GM18519 (cell line): ENCODE results near the gene RNF123.

Source experiments
- ATAC-seq: cut with Tn5 transposase; IDR thresholded peaks from one replicate; pipeline ENCODE4 v1.9.1; 2021; ENCODE audit warnings: mild to moderate bottlenecking, moderate library complexity; ENCODE audit not compliant: unreplicated experiment, low FRiP score

Gene RNF123

DNA sequence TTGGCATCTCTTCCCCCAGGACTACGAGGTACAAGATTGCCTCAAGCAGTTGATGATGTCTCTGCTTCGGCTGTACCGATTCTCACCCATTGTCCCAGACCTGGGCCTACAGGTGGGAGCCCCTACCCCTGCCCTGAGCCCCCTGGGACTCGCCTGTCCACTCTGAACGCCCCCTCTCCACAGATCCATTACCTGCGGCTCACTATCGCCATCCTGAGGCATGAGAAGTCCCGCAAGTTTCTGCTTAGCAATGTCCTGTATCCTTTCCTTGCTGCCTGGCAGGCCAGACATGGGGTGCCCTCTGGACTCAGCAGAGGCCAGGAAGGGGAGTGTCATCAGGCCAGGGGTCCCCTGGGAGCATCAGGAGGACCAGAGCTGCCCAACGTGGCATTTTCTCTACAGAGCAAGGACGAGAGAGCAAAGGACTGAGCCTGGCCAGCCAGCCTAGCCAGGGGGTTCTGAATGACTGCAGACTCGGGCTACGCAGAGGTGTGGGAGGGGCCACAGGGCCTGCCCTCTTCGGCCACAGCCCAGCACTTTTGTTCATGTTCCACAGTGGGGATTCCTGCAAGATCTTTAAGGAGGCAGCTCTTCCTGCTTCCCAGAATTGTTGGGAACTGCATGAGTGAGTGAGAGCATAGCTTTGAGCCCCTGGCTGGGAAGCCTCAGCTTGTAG is 11.2 kb downstream of the RNF123 start:
- no peak for ATAC-seq

GRCh38 chr3:49701388-49702077 is 12.2 kb downstream of the RNF123 start:
- no peak for ATAC-seq

- ATAC-seq: no peak
These were observed 13.3 kb downstream of the RNF123 start for GRCh38 chr3:49702672-49703071.

- ATAC-seq: no peak
These were observed 14.1 kb downstream of the RNF123 start for GRCh38 chr3:49703443-49703927.

DNA sequence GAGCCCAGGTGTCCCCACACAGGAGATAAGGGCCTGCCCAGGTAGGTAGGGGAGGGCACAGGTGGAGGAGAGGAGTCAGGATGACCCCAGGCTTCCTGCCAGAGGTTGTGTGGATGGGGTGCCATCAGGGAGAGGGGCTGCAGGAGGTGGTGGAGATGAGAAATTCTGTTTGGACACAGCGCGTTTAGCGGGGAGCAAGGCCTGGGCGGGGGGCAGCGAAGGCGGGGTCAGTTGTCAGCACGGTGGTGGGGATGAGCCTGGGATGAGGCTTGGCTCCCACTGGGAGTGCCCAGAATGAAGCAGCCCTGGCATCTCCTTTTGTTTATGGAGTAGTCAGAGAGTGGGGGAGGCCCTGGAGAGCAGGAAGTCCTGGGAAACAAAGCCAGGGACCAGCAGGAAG is 14.6 kb downstream of the RNF123 start:
- no peak for ATAC-seq

DNA sequence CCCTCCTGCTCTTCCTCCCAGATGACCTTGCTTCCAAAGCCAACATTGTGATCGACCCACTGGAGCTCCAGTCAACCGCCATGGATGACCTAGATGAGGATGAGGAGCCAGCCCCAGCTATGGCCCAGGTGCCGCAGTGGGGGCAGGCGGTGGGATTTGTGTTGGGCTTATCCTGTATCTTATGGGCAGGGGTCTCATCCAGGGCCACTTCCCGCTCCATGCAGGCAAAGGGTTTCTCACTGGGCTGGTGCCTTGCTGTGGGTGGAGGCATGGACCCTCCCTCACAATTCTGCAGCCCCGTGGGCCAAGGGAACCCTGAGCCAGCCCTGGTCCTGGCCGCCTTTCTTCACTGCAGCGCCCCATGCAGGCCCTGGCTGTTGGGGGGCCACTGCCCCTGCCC is 15.3 kb downstream of the RNF123 start:
- no peak for ATAC-seq

- no peak for ATAC-seq
These were observed 16.1 kb downstream of the RNF123 start for GRCh38 chr3:49705390-49705960.

GRCh38 chr3:49706456-49707112 is 17.2 kb downstream of the RNF123 start:
- ATAC-seq: no peak

GRCh38 chr3:49707113-49707480 is 17.7 kb downstream of the RNF123 start:
- ATAC-seq: no peak

GRCh38 chr3:49709852-49710251 is 20.5 kb downstream of the RNF123 start:
- no peak for ATAC-seq

- no peak for ATAC-seq
These were observed 22.1 kb downstream of the RNF123 start for GRCh38 chr3:49711489-49711888.

GRCh38 chr3:49712166-49712565 is 22.8 kb downstream of the RNF123 start:
- ATAC-seq: no peak

GRCh38 chr3:49712631-49713317 is 23.4 kb downstream of the RNF123 start:
- ATAC-seq: no peak

- ATAC-seq: no peak
These were observed 24.2 kb downstream of the RNF123 start for GRCh38 chr3:49713336-49714105.

DNA sequence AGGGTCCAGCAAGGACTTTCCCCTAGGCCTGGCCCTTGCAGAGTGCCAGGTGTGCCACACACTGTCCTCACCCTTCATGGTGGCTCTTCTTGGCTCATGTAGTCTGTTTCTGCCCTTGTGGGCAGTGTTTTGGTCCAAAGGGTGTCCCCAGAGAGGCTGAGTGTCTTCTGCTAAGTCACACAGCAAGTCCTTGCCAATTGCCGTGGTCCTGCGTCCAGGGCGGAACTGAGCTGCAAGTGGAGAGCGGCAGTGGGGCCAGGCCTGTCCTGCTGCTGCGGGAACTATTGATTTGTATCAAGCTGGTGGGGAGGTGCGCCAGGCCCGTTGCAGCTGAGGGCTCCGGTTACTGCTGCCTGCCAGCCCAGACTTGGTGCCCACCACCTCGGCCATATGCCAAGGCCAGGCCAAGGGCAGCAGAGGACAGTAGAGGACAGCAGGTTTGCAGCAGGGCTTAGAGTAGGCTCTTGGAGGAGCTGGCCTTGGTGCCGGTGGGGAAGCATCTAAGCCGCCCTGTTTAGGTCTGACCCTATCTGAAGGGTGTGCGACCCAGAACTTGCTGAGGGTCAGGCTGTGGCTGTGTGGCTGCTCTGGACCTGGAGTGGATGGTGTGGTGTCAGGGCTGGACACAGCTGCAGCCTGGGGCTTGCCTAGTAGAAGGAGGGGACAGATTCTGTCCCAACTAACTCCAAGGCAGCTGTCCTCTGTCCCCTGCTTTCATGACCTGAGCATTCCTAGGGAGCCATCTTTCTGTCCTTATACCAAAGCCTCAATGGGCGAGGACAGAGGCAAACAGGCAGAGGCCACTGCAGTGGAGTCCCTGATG is 25.6 kb downstream of the RNF123 start:
- no peak for ATAC-seq

DNA sequence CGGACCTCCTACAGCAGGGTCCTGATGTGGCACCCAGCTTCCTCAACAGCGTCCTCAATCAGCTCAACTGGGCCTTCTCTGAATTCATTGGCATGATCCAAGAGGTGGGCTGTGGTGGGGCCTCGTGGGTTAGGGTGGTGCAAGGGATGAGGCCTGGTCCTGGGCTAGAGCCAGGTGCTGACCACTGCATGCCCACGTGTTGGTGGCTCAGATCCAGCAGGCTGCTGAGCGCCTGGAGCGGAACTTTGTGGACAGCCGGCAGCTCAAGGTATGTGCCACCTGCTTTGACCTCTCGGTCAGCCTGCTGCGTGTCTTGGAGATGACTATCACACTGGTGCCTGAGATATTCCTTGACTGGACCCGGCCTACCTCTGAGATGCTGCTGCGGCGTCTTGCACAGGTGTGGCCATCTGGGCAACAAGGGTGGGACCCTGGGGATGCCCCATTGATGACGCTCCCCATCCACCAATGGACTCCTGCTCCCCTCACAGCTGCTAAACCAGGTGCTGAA is 26.3 kb downstream of the RNF123 start:
- no peak for ATAC-seq

DNA sequence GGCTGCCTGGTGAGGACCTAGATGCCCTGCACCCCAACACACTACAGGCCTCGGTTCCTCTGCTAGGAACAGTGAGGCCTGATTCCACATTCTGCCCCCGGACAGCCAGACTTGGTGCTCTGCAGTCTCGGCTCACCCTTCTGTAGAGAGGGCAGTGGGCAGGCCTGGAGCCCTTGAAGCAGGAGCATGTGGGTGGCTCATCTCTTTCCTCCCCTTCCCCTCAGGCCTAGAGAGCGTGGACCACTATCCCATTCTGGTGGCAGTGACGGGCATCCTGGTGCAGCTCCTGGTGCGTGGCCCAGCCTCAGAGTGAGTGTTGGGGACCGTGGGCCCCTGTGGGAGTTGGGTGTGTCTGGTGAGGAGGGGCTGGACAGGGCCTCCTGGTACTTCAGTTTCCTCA is 26.8 kb downstream of the RNF123 start:
- ATAC-seq: no peak

DNA sequence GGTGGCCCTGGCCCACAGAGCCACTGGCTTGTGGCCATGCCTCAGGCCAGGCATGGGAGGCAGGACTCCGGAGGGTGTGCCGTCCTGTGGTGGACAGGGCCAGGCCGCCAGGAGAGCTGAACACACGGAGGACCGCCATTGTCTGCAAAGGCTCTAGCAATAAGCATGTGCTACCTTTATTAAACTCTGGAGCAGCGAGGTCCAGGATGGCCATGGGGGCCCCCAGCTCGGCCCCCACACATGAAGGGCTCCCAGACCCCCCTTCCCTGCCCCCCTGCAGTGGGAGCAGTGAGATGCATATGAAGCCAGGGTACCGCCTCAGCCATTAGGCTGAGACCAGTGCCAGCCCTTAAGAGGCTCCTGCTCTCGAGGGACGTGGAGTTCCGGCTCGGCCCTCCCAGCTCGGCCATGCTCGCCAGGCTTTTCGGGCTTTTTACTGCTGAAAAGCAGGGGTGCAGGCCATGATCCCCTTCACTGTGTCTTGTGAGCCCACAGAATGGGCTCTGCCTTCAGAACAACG is 27.4 kb downstream of the RNF123 start:
- ATAC-seq: no peak
